Lower leg skin (tissue), 4 donors: Measurements from ENCODE around the gene DPYD. TPM values are rescaled to one million over a fixed set of nuclear protein-coding genes. Genes with fewer than 3 reads are reported as not detected.

Experiments used
- DNase-seq, 2 donors: peaks; one replicate each; pipeline ENCODE4 v3.0.0-alpha.2; 2019; ENCODE audit warnings: low spot score in 2 of 2
- H3K4me3 ChIP-seq: fragments of 200-600 bp; sonication (generic); 2 replicates; pipeline ENCODE4 v1.5.1; 2017; ENCODE audit warnings: mild to moderate bottlenecking, low read depth; ENCODE audit not compliant: poor library complexity, severe bottlenecking
- CTCF ChIP-seq, 3 donors: fragments of 450-650 bp; IDR thresholded peaks; one replicate each; pipeline ENCODE4 v1.5.1; 2016; ENCODE audit warnings: antibody characterized with exemption in 3 of 3, mild to moderate bottlenecking in 3 of 3, moderate library complexity in 2 of 3
- POLR2A ChIP-seq, 2 donors: fragments of 450-650 bp; IDR thresholded peaks; one replicate each; pipeline ENCODE4 v1.6.1; 2016 to 2017; ENCODE audit warnings: antibody characterized with exemption in 2 of 2, mild to moderate bottlenecking in 1 of 2, moderate library complexity in 1 of 2
- WGBS, 2 donors: methylation state at CpG; one replicate each; pipeline ENCODE4 v1.1.5; 2018; 5-methylcytosine and 5-hydroxymethylcytosine counted together
- intact Hi-C: fragments of 100-400 bp; cut with DNase I; formaldehyde crosslinking; loops from one replicate; pipeline ENCODE4 v1.15.0; 2023; ENCODE audit warnings: low total_unique reads
- total RNA-seq, 4 donors: library from RNA; depleted of rRNA; stranded (reverse); fragments of >200 nt; gene quantifications; one replicate each; pipeline ENCODE4 v1.1.0, GENCODE V29; 2016

Gene DPYD
- total RNA-seq, 4 donors from 2014 or later = 10.6 to 16.1 (median 14.6) TPM

GRCh38 chr1:97365026-97365425 lies 555.8 kb downstream of the DPYD start:
- DNase-seq = no peak
- no peak for TF ChIP-seq CTCF (IDR thresholded peaks at IDR 0.05)
- TF ChIP-seq POLR2A (IDR thresholded peaks at IDR 0.05) = no peak
- 90 to 95% methylated on average over 4 of the region's 4 CpGs for WGBS, 2 donors
- intact Hi-C loops = no loop called here
- no peak overlapping the region for H3K4me3 ChIP-seq

- TF ChIP-seq POLR2A (IDR thresholded peaks at IDR 0.05) (no peak), CTCF (IDR thresholded peaks at IDR 0.05) (no peak)
Observed at GRCh38 chr1:97364086-97364485, 556.7 kb downstream of the DPYD start.

GRCh38 chr1:97356309-97356708 lies 564.5 kb downstream of the DPYD start:
- intact Hi-C loops = no loop called here
- WGBS, 2 donors = 91% methylated on average over 1 of the region's 1 CpG
- no peak for TF ChIP-seq CTCF (IDR thresholded peaks at IDR 0.05)
- no peak for TF ChIP-seq POLR2A (IDR thresholded peaks at IDR 0.05)
- H3K4me3 ChIP-seq = no peak overlapping the region
- no peak for DNase-seq

More at GRCh38 chr1:97364086-97364485, 556.7 kb downstream of the DPYD start:
- H3K4me3 ChIP-seq = no peak overlapping the region
- intact Hi-C loops = no loop called here
- DNase-seq = no peak

GRCh38 chr1:97352936-97353382 lies 567.9 kb downstream of the DPYD start:
- no peak for TF ChIP-seq CTCF (IDR thresholded peaks at IDR 0.05)
- no peak for TF ChIP-seq POLR2A (IDR thresholded peaks at IDR 0.05)
- no peak for DNase-seq
- H3K4me3 ChIP-seq = no peak overlapping the region
- intact Hi-C loops = no loop called here
- 87 to 91% methylated on average over 4 of the region's 4 CpGs for WGBS, 2 donors

- no peak for TF ChIP-seq POLR2A (IDR thresholded peaks at IDR 0.05)
- TF ChIP-seq CTCF (IDR thresholded peaks at IDR 0.05) = no peak
- DNase-seq = no peak
- 78 to 84% methylated on average over 2 of the region's 2 CpGs for WGBS, 2 donors
- H3K4me3 ChIP-seq = no peak overlapping the region
- intact Hi-C loops = no loop called here
Observed at GRCh38 chr1:97351846-97352245, 569.0 kb downstream of the DPYD start.

GRCh38 chr1:97350662-97351061 lies 570.2 kb downstream of the DPYD start:
- no peak overlapping the region for H3K4me3 ChIP-seq
- DNase-seq = no peak
- WGBS, 2 donors = 69 to 85% methylated on average over 2 of the region's 2 CpGs
- intact Hi-C loops = no loop called here
- TF ChIP-seq POLR2A (IDR thresholded peaks at IDR 0.05) (no peak), CTCF (IDR thresholded peaks at IDR 0.05) (no peak)
